BE2C (cell line): ENCODE results near the gene MTERF4.

ENCODE experiments used
- DNase-seq: peaks from one replicate; pipeline ENCODE4 v3.0.0-alpha.2; 2020
- H3K27me3 ChIP-seq: fragments of 250-450 bp; sonication (Bioruptor Pico); 2 replicates; pipeline ENCODE4 v1.5.1; 2020; ENCODE audit warnings: mild to moderate bottlenecking
- H3K36me3 ChIP-seq: fragments of 250-450 bp; sonication (Bioruptor Pico); 2 replicates; pipeline ENCODE4 v1.5.1; 2020; ENCODE audit warnings: mild to moderate bottlenecking
- H3K4me1 ChIP-seq: fragments of 250-450 bp; sonication (Bioruptor Pico); 2 replicates; pipeline ENCODE4 v1.5.1; 2020
- H3K4me3 ChIP-seq: 2 replicates; pipeline ENCODE4 v1.5.1; 2011; ENCODE audit warnings: low read depth, low read length
- H3K9me3 ChIP-seq: fragments of 250-450 bp; sonication (Bioruptor Pico); 2 replicates; pipeline ENCODE4 v1.5.1; 2020
- TF ChIP-seq, protein P1 (sequence below): IDR thresholded peaks from 2 replicates; pipeline ENCODE4 v1.5.1; 2012; ENCODE audit warnings: mild to moderate bottlenecking, low read depth, low read length

MTERF4 gene

DNA sequence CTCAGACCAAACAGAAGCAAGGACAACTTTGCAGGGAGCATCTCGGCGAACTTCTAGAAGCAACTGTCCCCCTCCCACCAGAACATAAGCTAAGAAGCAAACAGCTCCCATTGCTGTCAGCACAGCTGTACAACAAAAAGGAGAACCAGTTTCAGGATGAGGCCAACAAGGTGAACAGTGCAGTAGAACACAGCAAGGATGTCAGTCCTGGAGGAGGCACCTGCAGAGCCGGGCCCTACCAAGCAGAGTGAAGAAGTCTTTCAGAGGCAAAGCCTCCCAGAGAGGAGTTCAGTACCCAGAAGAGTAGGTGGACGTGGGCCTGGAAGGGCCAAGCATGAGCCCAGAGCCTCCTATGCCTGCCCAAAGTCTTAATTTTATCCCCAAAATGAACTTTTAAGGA, 46.2 kb upstream of the MTERF4 start:
- Histone ChIP-seq H3K9me3 (no peaks in the 10 kb centered on the region), H3K27me3 (no peaks in the 10 kb centered on the region), H3K4me3 (peak overlapping the region; percentile 82), H3K36me3 (no peaks in the 10 kb centered on the region), H3K4me1 (no peaks in the 10 kb centered on the region)
- no peak for DNase-seq
- TF ChIP-seq, protein P1, sequence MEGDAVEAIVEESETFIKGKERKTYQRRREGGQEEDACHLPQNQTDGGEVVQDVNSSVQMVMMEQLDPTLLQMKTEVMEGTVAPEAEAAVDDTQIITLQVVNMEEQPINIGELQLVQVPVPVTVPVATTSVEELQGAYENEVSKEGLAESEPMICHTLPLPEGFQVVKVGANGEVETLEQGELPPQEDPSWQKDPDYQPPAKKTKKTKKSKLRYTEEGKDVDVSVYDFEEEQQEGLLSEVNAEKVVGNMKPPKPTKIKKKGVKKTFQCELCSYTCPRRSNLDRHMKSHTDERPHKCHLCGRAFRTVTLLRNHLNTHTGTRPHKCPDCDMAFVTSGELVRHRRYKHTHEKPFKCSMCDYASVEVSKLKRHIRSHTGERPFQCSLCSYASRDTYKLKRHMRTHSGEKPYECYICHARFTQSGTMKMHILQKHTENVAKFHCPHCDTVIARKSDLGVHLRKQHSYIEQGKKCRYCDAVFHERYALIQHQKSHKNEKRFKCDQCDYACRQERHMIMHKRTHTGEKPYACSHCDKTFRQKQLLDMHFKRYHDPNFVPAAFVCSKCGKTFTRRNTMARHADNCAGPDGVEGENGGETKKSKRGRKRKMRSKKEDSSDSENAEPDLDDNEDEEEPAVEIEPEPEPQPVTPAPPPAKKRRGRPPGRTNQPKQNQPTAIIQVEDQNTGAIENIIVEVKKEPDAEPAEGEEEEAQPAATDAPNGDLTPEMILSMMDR: no peak

DNA sequence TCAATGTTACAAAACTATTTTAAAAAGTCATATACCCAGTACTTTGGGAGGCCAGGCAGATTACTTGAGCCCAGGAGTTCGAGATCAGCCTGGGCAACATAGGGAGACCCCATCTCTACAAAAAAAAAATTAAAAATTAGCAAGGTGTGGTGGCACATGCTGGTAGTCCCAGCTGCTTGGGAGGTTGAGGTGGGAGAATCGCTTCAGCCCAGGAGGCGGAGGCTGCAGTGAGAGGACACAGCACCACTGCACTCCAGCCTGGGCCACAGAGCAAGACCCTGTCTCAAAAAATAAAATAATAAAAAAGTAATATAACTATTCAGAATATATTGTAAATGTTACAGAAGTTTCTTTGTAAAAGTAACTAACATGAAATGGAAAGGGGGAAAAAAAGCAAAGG, 45.2 kb upstream of the MTERF4 start:
- H3K4me3 ChIP-seq: no peak overlapping the region

GRCh38 chr2:241146286-241146685, 44.2 kb upstream of the MTERF4 start:
- H3K4me3 ChIP-seq: no peak overlapping the region

More for the DNA sequence above, 45.2 kb upstream of the MTERF4 start:
- TF ChIP-seq, protein P1: no peak
- Histone ChIP-seq H3K36me3 (no peaks in the 10 kb centered on the region; the same call in 1 of the 2 replicates), H3K9me3 (no peaks in the 10 kb centered on the region), H3K27me3 (no peaks in the 10 kb centered on the region), H3K4me1 (no peaks in the 10 kb centered on the region)
- DNase-seq: no peak

GRCh38 chr2:241142593-241142992, 40.5 kb upstream of the MTERF4 start:
- DNase-seq: no peak
- Histone ChIP-seq H3K4me1 (no peaks in the 10 kb centered on the region), H3K36me3 (peaks cover 9% of the 10 kb centered on the region), H3K4me3 (no peak overlapping the region), H3K27me3 (no peaks in the 10 kb centered on the region), H3K9me3 (no peaks in the 10 kb centered on the region)
- TF ChIP-seq, protein P1: no peak

More at GRCh38 chr2:241146286-241146685, 44.2 kb upstream of the MTERF4 start:
- H3K36me3 ChIP-seq: no peaks in the 10 kb centered on the region; the same call in 1 of the 2 replicates
- H3K9me3 ChIP-seq: no peaks in the 10 kb centered on the region
- TF ChIP-seq, protein P1: no peak
- no peaks in the 10 kb centered on the region for H3K27me3 ChIP-seq
- no peaks in the 10 kb centered on the region for H3K4me1 ChIP-seq
- DNase-seq: no peak

- Histone ChIP-seq H3K36me3 (peaks cover 9% of the 10 kb centered on the region), H3K4me3 (no peak overlapping the region), H3K9me3 (no peaks in the 10 kb centered on the region), H3K27me3 (no peaks in the 10 kb centered on the region), H3K4me1 (no peaks in the 10 kb centered on the region)
- TF ChIP-seq, protein P1: no peak
- no peak for DNase-seq
Observed at GRCh38 chr2:241142063-241142462, 40.0 kb upstream of the MTERF4 start.

DNA sequence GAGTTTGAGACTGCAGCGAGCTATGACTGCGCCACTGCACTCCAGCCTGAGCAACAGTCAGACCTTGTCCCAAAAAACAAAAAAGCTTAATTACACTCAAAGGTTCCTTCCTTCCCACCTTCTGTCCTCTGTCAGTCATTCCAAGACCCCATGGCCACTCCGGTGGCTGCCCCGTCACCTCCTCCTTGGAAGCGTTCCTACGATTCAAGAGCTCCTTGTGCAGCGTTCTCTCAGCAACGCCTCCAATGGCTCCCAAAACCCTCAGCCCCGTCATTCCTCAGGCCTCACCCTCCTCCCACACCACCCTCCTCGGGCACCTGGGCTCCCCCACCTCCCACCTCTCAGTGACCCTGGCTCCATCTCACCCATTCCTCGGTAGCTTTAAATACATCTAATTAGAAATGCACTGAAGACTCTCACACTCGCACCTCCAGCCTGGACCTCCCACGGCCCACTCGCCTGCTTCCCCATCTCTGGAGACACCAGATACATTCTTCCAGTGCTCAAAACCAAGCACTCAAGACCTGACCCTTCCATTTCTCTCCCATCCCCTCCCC, 39.2 kb upstream of the MTERF4 start:
- Histone ChIP-seq H3K9me3 (no peaks in the 10 kb centered on the region), H3K36me3 (peaks cover 13% of the 10 kb centered on the region), H3K27me3 (no peaks in the 10 kb centered on the region), H3K4me3 (no peak overlapping the region), H3K4me1 (no peaks in the 10 kb centered on the region)
- TF ChIP-seq, protein P1: no peak
- no peak for DNase-seq
